GM15510 (cell line): ENCODE measurements around the gene HSBP1L1.

Experiments
- POLR2A ChIP-seq: IDR thresholded peaks from 3 replicates; pipeline ENCODE4 v1.6.1; 2011; ENCODE audit warnings: borderline replicate concordance; ENCODE audit not compliant: insufficient read length; ENCODE audit errors: extremely low read depth

Gene HSBP1L1

GRCh38 chr18:79947054-79947755 lies 17.2 kb upstream of the HSBP1L1 start:
- no peak for TF ChIP-seq POLR2A

DNA sequence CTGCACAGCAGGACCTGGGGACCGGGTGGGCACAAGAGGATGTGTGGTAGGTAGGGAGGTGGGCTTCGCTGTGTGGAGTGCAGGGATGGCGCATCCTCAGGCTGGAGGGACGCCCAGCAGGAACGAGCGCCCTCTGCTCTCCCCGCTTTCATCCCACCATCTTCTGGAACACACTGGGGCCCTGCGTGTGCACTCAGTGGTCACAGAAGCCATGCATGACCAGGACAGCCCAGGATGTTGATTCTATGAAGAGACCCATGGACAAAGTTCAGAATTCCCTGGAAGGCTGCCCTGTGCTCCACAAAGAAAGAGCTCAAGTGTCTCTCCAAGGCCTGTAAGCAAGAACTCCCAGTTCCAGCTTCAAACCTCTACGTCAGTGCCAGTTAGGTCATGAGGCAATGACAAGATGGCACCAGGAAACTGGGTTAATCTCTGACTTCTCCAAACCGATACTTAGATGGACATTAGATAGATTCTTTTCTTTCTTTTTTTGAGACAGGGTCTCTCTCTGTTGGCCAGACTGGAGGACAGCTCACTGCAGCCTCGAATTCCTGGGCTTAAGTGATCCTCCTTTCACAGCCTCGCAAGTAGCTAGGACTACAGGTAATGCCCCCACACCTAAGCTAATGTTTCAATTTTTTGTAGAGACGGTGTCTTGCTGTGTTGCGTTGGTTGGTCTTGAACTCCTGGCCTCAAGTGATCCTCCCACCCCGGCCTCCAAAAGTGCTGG lies 16.4 kb upstream of the HSBP1L1 start:
- TF ChIP-seq POLR2A = no peak

GRCh38 chr18:79948719-79949411 lies 15.6 kb upstream of the HSBP1L1 start:
- no peak for TF ChIP-seq POLR2A

- TF ChIP-seq POLR2A = no peak
These were observed 14.6 kb upstream of the HSBP1L1 start for GRCh38 chr18:79949697-79950487.

GRCh38 chr18:79950515-79951341 lies 13.7 kb upstream of the HSBP1L1 start:
- TF ChIP-seq POLR2A = no peak

GRCh38 chr18:79951545-79952455 lies 12.6 kb upstream of the HSBP1L1 start, which contains the start of gene SLC66A2:
Gene SLC66A2, minus strand, starts transcription at chr18:79951653. Its CDS starts 727 bp downstream, at chr18:79950926.
- peak; percentile 77 for TF ChIP-seq POLR2A

- no peak for TF ChIP-seq POLR2A
These were observed 11.9 kb upstream of the HSBP1L1 start for GRCh38 chr18:79952456-79952995.

GRCh38 chr18:79952996-79953559 lies 11.4 kb upstream of the HSBP1L1 start:
- no peak for TF ChIP-seq POLR2A

DNA sequence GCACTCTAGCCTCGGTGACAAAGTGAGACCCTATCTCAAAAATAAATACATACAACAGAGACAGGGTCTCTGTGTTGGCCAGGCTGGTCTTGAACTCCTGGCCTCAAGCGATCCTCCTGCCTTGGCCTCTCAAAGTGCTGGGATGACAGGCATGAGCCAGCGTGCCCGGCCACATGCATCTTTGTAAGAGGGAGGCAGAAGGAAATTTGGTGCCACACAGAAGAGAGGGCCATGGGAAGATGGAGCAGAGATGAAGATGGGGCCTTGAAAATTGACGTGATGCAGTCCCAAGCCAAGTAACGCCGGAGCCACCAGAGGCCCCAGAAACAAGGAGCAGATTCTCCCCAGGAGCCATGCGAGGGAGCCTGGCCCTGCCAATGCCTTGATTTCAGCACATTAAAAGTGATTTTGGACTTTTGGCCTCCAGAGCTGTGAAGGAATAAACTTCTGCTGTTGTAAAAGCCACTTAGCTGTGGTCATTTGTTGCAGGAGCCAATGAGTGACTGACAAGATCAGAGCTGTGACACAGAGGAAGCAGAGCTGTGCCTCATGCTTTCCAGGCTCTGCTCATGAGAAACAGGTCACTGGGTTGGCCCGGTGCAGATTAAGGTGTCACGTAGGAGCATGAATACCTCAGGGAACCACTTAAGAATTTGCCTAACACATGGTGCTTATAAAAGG lies 10.3 kb upstream of the HSBP1L1 start:
- TF ChIP-seq POLR2A = no peak

- TF ChIP-seq POLR2A = no peak
These were observed 9.7 kb upstream of the HSBP1L1 start for GRCh38 chr18:79954791-79955190.

DNA sequence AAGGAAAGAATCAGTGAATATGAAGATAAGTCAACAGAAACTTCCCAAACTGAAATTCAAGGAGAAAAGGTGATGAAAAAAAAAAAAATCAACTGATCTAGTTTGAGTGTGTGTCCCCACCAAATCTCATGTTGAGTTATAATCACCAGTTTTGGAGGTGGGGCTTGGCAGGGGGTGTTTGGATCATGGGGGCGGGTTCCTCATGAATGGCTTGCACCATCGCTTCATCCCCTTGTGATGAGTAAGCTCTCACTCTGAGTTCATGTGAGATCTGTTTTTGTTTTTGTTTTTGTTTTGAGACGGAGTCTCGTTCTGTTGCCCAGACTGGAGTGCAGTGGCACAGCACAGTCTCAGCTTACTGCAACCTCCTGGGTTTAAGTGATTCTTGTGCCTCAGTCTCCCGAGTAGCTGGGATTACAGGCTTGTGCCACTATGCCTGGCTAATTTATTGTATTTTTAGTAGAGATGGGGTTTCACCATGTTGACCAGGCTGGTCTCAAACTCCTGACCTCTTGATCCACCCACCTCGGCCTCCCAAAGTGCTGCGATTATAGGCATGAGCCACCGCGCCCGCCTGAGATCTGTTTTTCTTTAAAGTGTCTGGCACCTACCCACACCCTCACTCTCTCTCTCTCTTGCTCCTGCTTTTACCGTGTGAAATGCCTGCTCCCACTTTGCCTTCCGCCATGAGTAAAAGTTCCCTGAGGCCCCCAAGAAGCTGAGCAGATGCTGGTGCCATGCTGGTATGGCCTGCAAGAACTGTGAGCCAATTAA lies 9.0 kb upstream of the HSBP1L1 start:
- no peak for TF ChIP-seq POLR2A
